Naive thymus-derived CD8-positive, alpha-beta T cell (primary cell): ENCODE data around the gene FEM1A. TPM values are rescaled to one million over a fixed set of nuclear protein-coding genes. Genes with fewer than 3 reads are reported as not detected.
A peak's percentile ranks its signal among the peaks of the same experiment; 100 is the strongest.
"Not testable (repeated sequence)": the region's sequence is repeated elsewhere in the genome, so short reads cannot be mapped to it uniquely, and the experiment has no call there.

Source experiments
- ATAC-seq, 2 donors: fragments of 150-1000 bp; cut with Tn5 transposase in 1 of 2; sonication (Bioruptor Pico), chemical (Tn5 transposase) in 1 of 2; 1 replicate in 1 of 2; 2 replicates in 1 of 2; pipeline ENCODE4 v1.10.0; 2021; ENCODE audit warnings: mild to moderate bottlenecking in 2 of 2, moderate library complexity in 2 of 2
- POLR2A ChIA-PET: fragments of 350-600 bp; sonication (Branson Sonifier 250); formaldehyde crosslinking; loops from one replicate; lab custom pipeline; 2021; ENCODE audit warnings: antibody characterized with exemption; lab: Charles Lee
- DNase-seq, 10 donors: peaks; one replicate each; pipeline versions ENCODE4 v3.0.0 to v3.0.0-alpha.2; 2020 to 2022
- H3K27ac Mint-ChIP-seq, 10 donors: one replicate each; pipeline ENCODE4 v1.8.0; 2020 to 2022; ENCODE audit warnings: mild to moderate bottlenecking in 10 of 10, mixed read lengths in 10 of 10, moderate library complexity in 4 of 10, inconsistent platforms in 1 of 10
- H3K27me3 Mint-ChIP-seq, 5 donors: one replicate each; pipeline ENCODE4 v1.8.0; 2021 to 2022; ENCODE audit warnings: mixed read lengths in 5 of 5
- H3K36me3 Mint-ChIP-seq, 3 donors: one replicate each; pipeline ENCODE4 v1.8.0; 2020 to 2022; ENCODE audit warnings: mixed read lengths in 3 of 3, mild to moderate bottlenecking in 2 of 3, inconsistent platforms in 1 of 3
- H3K4me1 Mint-ChIP-seq, 4 donors: one replicate each; pipeline ENCODE4 v1.8.0; 2021 to 2022; ENCODE audit warnings: mixed read lengths in 4 of 4
- H3K4me3 Mint-ChIP-seq, 10 donors: one replicate each; pipeline ENCODE4 v1.8.0; 2020 to 2022; ENCODE audit warnings: mild to moderate bottlenecking in 10 of 10, mixed read lengths in 10 of 10, moderate library complexity in 6 of 10, inconsistent platforms in 1 of 10
- H3K9me3 Mint-ChIP-seq, 9 donors: one replicate each; pipeline ENCODE4 v1.8.0; 2020 to 2022; ENCODE audit warnings: mixed read lengths in 9 of 9, mild to moderate bottlenecking in 3 of 9, inconsistent platforms in 1 of 9, moderate library complexity in 1 of 9
- microRNA-seq: library from miRNA; unstranded; fragments of <30 nt; microRNA quantifications from one replicate; pipeline ENCODE4 v1.2.0, GENCODE V29; 2022; ENCODE audit warnings: borderline microRNAs expressed
- polyA plus RNA-seq, 3 donors: library from polyadenylated mRNA; unstranded; fragments of 300-500 nt; fragmentation: Illumina TruSeq; gene quantifications; one replicate each; pipeline ENCODE4 v1.2.3, GENCODE V29; 2021
- total RNA-seq, 8 experiments: library from RNA in 2 of 8; stranded (reverse) in 2 of 8; gene quantifications; one replicate each; pipeline ENCODE4 v1.2.3 and lab custom pipeline; 2021 to 2026

The FEM1A gene
- total and polyA plus RNA-seq, 5 experiments from 2014 or later, result 1.7 to 15.2 (median 3.6) TPM

- Mint-ChIP-seq H3K36me3 (peaks cover 0 to 43% (median 8%) of the 10 kb centered on the region in 3 donors), H3K27me3 (no peaks in the 10 kb centered on the region), H3K27ac (peak overlapping the region in 1 of 10 donors; percentile 51), H3K9me3 (no peaks in the 10 kb centered on the region), H3K4me3 (no peak overlapping the region), H3K4me1 (peaks cover 0 to 15% (median under 1%) of the 10 kb centered on the region in 4 donors)
- DNase-seq (no peak), ATAC-seq (no peak)
- POLR2A ChIA-PET, result no interaction called here
Measured at GRCh38 chr19:4839192-4839591, 47.7 kb downstream of the FEM1A start.

- H3K36me3 Mint-ChIP-seq, result peaks cover 0 to 60% (median 11%) of the 10 kb centered on the region in 3 donors
- peaks cover 0 to 10% (median 0%) of the 10 kb centered on the region in 4 donors for H3K4me1 Mint-ChIP-seq
- H3K9me3 Mint-ChIP-seq, result no peaks in the 10 kb centered on the region
- H3K4me3 Mint-ChIP-seq, result no peak overlapping the region
- no peak for ATAC-seq
- DNase-seq, result no peak
- no peak overlapping the region for H3K27ac Mint-ChIP-seq
- POLR2A ChIA-PET, result no interaction called here
- no peaks in the 10 kb centered on the region for H3K27me3 Mint-ChIP-seq
Measured at GRCh38 chr19:4843647-4843965, 52.1 kb downstream of the FEM1A start.

GRCh38 chr19:4844348-4845179 is 53.0 kb downstream of the FEM1A start:
- ATAC-seq (no peak), DNase-seq (no peak)
- H3K27ac Mint-ChIP-seq, result no peak overlapping the region
- no peaks in the 10 kb centered on the region for H3K9me3 Mint-ChIP-seq
- H3K27me3 Mint-ChIP-seq, result no peaks in the 10 kb centered on the region
- H3K4me3 Mint-ChIP-seq, result no peak overlapping the region
- H3K4me1 Mint-ChIP-seq, result peaks cover 0 to 10% (median 0%) of the 10 kb centered on the region in 4 donors
- peaks cover 0 to 52% (median 11%) of the 10 kb centered on the region in 3 donors for H3K36me3 Mint-ChIP-seq
- POLR2A ChIA-PET, result no interaction called here

GRCh38 chr19:4845975-4846374 is 54.4 kb downstream of the FEM1A start:
- POLR2A ChIA-PET, result interaction anchor here (0.8 kb wide), 1 partner anchor 71 kb away, joined by 8 read pairs; no protein-coding TSS in a partner anchor
- not testable (repeated sequence) for DNase-seq, H3K9me3 Mint-ChIP-seq, H3K27ac Mint-ChIP-seq, ATAC-seq, H3K27me3 Mint-ChIP-seq, H3K4me1 Mint-ChIP-seq, H3K4me3 Mint-ChIP-seq
- H3K36me3 Mint-ChIP-seq, result peaks cover 0 to 46% (median 9%) of the 10 kb centered on the region in 3 donors

GRCh38 chr19:4847190-4847973 is 55.8 kb downstream of the FEM1A start:
- ATAC-seq, result no peak
- no peak for DNase-seq
- Mint-ChIP-seq H3K4me1 (peaks cover 0 to 4% (median 1%) of the 10 kb centered on the region in 4 donors), H3K27ac (peak overlapping the region in 1 of 10 donors; percentile 22), H3K36me3 (peaks cover 0 to 37% (median 5%) of the 10 kb centered on the region in 3 donors), H3K9me3 (no peaks in the 10 kb centered on the region), H3K4me3 (no peak overlapping the region), H3K27me3 (no peaks in the 10 kb centered on the region)
- POLR2A ChIA-PET, result interaction anchor here (0.6 to 0.7 kb wide), 2 partner anchors 161 to 781 kb away, joined by 3 read pairs; no protein-coding TSS in a partner anchor

GRCh38 chr19:4849019-4849418 is 57.5 kb downstream of the FEM1A start:
- no peaks in the 10 kb centered on the region for H3K27me3 Mint-ChIP-seq
- no peak for ATAC-seq
- H3K36me3 Mint-ChIP-seq, result peaks cover 0 to 28% (median 6%) of the 10 kb centered on the region in 3 donors
- POLR2A ChIA-PET, result interaction anchor here (0.6 kb wide), 1 partner anchor 298 kb away, joined by 4 read pairs; no protein-coding TSS in a partner anchor
- H3K4me1 Mint-ChIP-seq, result peaks cover 0 to 4% (median 1%) of the 10 kb centered on the region in 4 donors
- no peak overlapping the region for H3K4me3 Mint-ChIP-seq
- H3K9me3 Mint-ChIP-seq, result no peaks in the 10 kb centered on the region
- H3K27ac Mint-ChIP-seq, result no peak overlapping the region
- no peak for DNase-seq

Small RNA genes within 50 kb of the gene (microRNA-seq; reads per million reads assigned to microRNA genes)
- not detected for gene MIR7-3

Other genes with a start within 250 kb of the FEM1A start
- gene SEMA6B, start 232.1 kb upstream of the FEM1A start, total RNA-seq, result under 1 TPM; 0.60 to 0.68 TPM
- gene SEMA6B, start 232.1 kb upstream of the FEM1A start, polyA plus RNA-seq, result not detected
- 10 to 100 TPM; 19.1 to 20.7 TPM for gene TNFAIP8L1, start 152.2 kb upstream of the FEM1A start, total RNA-seq
- 10 to 100 TPM in 2 of 3 donors, 1 to 10 TPM in 1; 5.6 to 16.5 (median 10.3) TPM for gene TNFAIP8L1, start 152.2 kb upstream of the FEM1A start, polyA plus RNA-seq
- gene MYDGF, start 121.4 kb upstream of the FEM1A start, total RNA-seq, result 10 to 100 TPM; 24.9 to 25.8 TPM
- 100 to 1,000 TPM; 103 to 114 (median 114) TPM for gene MYDGF, start 121.4 kb upstream of the FEM1A start, polyA plus RNA-seq
- 10 to 100 TPM; 82.3 to 86.6 TPM for gene DPP9, start 67.9 kb upstream of the FEM1A start, total RNA-seq
- gene DPP9, start 67.9 kb upstream of the FEM1A start, polyA plus RNA-seq, result 10 to 100 TPM; 16.1 to 30.6 (median 21.9) TPM
- gene TICAM1, start 40.0 kb downstream of the FEM1A start, total RNA-seq, result 1 to 10 TPM; 7.2 to 7.6 TPM
- gene TICAM1, start 40.0 kb downstream of the FEM1A start, polyA plus RNA-seq, result 1 to 10 TPM; 2.4 to 8.5 (median 3.3) TPM
- gene PLIN3, start 75.9 kb downstream of the FEM1A start, total RNA-seq, result 10 to 100 TPM; 15.9 to 17.3 TPM
- 10 to 100 TPM; 14.1 to 17.3 (median 15.2) TPM for gene PLIN3, start 75.9 kb downstream of the FEM1A start, polyA plus RNA-seq
- gene ARRDC5, start 111.2 kb downstream of the FEM1A start, total RNA-seq, result 10 to 100 TPM; 28.7 to 34.2 TPM
- 1 to 10 TPM; 2.3 to 5.9 (median 3.6) TPM for gene ARRDC5, start 111.2 kb downstream of the FEM1A start, polyA plus RNA-seq
- gene UHRF1, start 117.8 kb downstream of the FEM1A start, total RNA-seq, result under 1 TPM; 0.30 to 0.36 TPM
- gene UHRF1, start 117.8 kb downstream of the FEM1A start, polyA plus RNA-seq, result under 1 TPM; 0.07 to 0.52 (median 0.09) TPM
- gene KDM4B, start 177.4 kb downstream of the FEM1A start, total RNA-seq, result 10 to 100 TPM; 44.0 to 50.1 TPM
- gene KDM4B, start 177.4 kb downstream of the FEM1A start, polyA plus RNA-seq, result 10 to 100 TPM; 14.3 to 18.7 (median 14.7) TPM